ENCODE results near the gene TENT4A.
"Not testable (repeated sequence)": the region's sequence is repeated elsewhere in the genome, so short reads cannot be mapped to it uniquely, and the experiment has no call there.

The TENT4A gene

DNA sequence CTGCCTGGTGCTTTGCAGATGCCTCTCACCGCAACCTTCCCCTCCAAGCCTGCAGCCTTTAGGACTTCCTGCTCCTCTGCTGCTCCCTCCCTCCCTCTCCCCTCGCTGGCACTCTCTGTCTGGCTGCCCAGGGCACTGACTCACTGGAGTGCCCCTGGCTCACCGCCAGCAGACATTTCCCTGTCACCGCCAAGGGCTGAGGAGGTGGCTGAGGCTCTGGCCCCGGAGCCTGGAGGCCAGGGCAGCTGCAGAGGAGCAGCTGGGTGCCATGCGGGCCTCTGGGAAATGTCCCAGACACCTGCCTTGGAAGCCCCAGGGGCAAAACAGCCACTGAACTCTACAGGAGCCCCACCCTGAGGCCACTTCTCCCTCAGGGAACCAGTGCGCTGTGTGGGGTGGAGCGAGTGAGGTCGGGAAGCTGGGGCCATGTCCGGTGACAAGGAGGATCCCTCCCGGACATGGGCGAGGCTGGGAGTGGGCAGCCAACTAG is 53.4 kb downstream of the TENT4A start:
- no peak overlapping the region for H3K4me3 Mint-ChIP-seq
- no peaks in the 10 kb centered on the region for H3K9me3 Mint-ChIP-seq
- H3K27me3 Mint-ChIP-seq (ENCODE audit: low read depth): no peaks in the 10 kb centered on the region
- peaks cover 2% of the 10 kb centered on the region for H3K36me3 Mint-ChIP-seq (ENCODE audit: low read depth)
- H3K27ac Mint-ChIP-seq: no peak overlapping the region
- H3K4me1 Mint-ChIP-seq (ENCODE audit: low read depth): peaks cover 2% of the 10 kb centered on the region

DNA sequence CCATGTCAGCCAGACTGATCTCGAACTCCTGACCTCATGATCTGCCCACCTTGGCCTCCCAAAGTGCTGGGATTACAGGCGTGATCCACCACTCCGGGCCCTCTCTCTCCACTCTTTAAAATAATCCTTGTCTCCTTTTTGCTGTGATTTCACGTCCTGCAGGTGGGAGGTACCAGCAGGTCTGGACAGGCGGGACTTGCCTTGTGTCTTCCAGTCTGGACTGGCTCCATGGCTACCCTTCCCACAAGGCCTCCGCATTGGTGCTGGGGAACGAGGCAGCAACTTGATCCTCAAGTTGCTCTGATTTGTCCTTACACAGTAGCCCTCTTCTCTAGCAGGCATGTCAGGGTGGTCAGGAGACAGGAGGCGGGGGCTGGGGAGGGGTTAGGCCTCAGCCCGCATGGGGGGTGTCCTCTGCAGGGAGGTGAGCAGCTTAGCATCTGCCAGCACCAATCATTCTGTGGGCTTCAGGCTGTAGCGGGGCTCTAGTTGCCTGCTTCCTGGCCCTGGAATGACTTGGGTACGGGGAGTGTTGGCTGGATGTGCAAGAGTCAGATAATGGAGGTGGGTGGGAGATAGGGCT is 54.3 kb downstream of the TENT4A start:
- H3K27me3 Mint-ChIP-seq (ENCODE audit: low read depth): no peaks in the 10 kb centered on the region
- no peak overlapping the region for H3K27ac Mint-ChIP-seq
- no peaks in the 10 kb centered on the region for H3K9me3 Mint-ChIP-seq
- H3K4me3 Mint-ChIP-seq: no peak overlapping the region
- H3K36me3 Mint-ChIP-seq (ENCODE audit: low read depth): peaks cover 2% of the 10 kb centered on the region
- H3K4me1 Mint-ChIP-seq (ENCODE audit: low read depth): peaks cover 2% of the 10 kb centered on the region

DNA sequence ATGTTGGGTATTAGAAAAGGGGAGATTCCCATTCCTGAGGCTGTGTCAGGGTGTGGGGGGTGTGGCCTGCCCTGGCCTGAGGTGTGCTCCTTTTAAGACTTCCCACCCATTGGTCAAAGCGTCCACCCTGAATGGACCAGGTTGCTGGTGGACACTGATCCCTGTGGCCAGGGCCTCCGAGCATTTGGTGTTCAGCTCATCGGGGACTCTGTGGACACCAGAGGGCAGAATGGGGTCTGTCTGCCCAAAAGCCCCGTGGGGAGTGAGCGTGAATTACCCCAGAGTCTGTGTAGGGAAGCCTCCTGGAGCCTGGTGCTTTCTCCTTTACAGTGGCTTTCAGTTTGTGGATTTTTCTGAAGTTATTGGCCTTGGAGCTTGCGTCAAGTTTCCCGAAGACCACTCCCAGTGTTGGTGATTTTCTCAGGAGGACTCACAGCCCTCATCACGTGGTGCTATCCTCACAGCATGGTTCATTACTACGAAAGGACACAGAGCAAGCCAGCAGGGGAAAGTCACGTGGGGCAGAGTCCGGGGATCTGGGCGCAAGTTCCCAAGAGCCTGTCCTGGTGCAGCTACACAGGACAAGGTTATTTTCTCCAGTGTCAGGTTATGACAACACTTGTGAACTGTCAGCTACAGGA is 55.5 kb downstream of the TENT4A start:
- Mint-ChIP-seq H3K36me3 (ENCODE audit: low read depth) (peaks cover under 1% of the 10 kb centered on the region), H3K9me3 (no peaks in the 10 kb centered on the region), H3K27ac (no peak overlapping the region), H3K27me3 (ENCODE audit: low read depth) (no peaks in the 10 kb centered on the region), H3K4me1 (ENCODE audit: low read depth) (peaks cover 2% of the 10 kb centered on the region), H3K4me3 (no peak overlapping the region)

DNA sequence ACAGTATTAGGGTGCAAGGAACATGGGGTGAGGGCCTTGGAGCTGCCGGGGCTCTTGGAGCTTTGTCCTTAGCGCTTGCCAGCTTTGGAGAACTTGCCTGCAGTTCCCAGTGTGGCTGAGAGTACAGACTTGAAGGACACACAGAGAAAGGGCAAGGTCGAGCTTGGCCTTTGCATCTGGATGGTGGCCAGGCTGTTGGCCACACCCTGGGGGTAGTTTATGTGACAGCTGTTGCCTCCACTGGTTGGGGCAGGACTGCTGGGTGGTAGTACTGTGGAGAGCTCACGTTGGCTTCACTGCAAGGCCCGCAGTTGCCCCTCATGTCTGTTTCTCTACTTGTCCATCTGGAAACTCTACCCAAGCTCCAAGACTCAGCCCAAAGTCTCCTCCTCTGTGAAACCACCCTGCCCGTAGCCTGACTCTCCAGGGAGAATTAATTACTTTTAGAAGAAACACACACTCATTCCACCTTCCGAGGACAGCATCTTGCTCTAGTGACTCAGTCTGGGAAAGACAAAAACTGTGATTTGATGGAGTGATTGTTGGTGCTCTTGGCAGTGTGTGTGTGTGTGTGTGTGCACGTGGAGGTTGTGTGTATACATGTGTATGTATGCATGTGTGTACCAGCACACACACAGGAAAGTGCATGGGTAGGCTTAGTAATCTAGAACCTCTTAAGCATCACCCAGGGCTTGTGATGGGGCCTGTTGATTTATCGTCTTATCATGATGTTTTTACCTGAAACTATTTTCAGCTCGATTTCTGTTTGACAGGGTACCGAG is 57.8 kb downstream of the TENT4A start:
- Mint-ChIP-seq H3K4me3 (no peak overlapping the region), H3K36me3 (ENCODE audit: low read depth) (no peaks in the 10 kb centered on the region), H3K9me3 (no peaks in the 10 kb centered on the region), H3K27me3 (ENCODE audit: low read depth) (peaks cover 4% of the 10 kb centered on the region), H3K27ac (no peak overlapping the region), H3K4me1 (ENCODE audit: low read depth) (peaks cover 6% of the 10 kb centered on the region)

DNA sequence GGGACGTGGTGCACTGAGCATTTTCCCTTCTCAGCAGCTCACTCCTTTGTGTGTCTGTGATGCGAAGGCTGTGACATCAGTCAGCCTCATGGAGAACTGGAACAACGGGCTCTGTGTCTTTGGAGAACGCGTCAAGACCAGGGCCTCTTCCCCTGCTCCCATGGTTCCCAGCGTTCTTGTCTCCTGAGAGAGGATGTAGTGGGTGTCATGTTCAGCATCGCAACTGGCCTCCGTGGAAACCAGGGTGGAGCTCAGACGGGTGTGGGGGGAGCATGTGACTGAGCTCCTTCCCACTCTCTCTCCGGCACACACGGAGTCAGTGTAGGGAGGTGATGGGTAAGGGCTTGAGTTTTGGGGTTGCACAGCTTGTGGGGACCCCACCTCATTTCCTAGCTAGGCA is 59.7 kb downstream of the TENT4A start:
- H3K27ac Mint-ChIP-seq: no peak overlapping the region
- H3K4me1 Mint-ChIP-seq (ENCODE audit: low read depth): peaks cover 6% of the 10 kb centered on the region
- H3K9me3 Mint-ChIP-seq: no peaks in the 10 kb centered on the region
- no peaks in the 10 kb centered on the region for H3K36me3 Mint-ChIP-seq (ENCODE audit: low read depth)
- peaks cover 4% of the 10 kb centered on the region for H3K27me3 Mint-ChIP-seq (ENCODE audit: low read depth)
- H3K4me3 Mint-ChIP-seq: no peak overlapping the region

DNA sequence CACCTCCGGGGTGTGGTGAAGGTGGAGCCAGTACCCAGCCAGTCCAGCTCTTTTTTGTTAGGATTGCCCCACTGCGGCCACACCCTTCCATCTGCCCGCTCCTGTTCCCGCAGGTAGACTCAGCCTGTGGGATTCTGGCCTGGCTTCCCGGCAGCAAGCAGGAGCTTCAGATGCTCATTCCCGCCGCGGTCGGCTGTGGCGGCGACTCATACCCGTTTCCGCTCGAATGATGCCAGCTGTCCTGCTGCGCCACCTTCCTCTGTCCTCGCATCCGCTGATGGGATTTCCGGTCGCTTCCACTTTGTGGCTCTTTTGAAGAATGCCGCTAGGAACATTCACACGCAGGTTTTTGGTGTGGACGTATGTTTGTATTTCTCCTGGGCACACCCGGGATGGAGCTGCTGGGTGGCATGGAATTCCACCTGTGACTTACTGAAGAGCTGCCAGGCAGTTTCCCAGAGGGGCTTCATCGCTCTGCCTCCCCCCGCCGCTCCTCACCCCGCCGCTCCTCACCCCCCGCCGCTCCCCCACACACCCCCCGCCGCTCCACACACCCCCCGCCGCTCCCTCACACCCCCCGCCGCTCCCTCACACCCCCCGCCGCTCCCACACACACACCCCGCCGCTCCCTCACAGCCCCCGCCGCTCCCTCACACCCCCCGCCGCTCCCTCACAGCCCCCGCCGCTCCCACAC is 60.3 kb downstream of the TENT4A start:
- H3K27ac Mint-ChIP-seq: no peak overlapping the region
- H3K36me3 Mint-ChIP-seq (ENCODE audit: low read depth): no peaks in the 10 kb centered on the region
- peaks cover 6% of the 10 kb centered on the region for H3K4me1 Mint-ChIP-seq (ENCODE audit: low read depth)
- no peaks in the 10 kb centered on the region for H3K9me3 Mint-ChIP-seq
- no peak overlapping the region for H3K4me3 Mint-ChIP-seq
- peaks cover 4% of the 10 kb centered on the region for H3K27me3 Mint-ChIP-seq (ENCODE audit: low read depth)

DNA sequence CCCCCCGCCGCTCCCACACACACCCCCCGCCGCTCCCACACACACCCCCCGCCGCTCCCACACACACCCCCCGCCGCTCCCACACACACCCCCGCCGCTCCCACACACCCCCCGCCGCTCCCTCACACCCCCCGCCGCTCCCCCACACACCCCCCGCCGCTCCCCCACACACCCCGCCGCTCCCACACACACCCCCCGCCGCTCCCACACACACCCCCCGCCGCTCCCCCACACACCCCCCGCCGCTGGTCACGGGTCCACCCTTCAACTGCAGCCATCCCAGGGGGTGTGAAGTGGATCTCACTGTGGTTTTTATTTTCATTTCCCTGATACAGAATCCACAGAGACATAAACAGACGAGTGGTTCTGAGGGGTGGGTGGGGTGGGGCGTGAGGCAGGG is 61.0 kb downstream of the TENT4A start:
- not testable (repeated sequence) for H3K36me3 Mint-ChIP-seq (ENCODE audit: low read depth); H3K4me3 Mint-ChIP-seq; H3K27me3 Mint-ChIP-seq (ENCODE audit: low read depth); H3K4me1 Mint-ChIP-seq (ENCODE audit: low read depth); H3K9me3 Mint-ChIP-seq; H3K27ac Mint-ChIP-seq

DNA sequence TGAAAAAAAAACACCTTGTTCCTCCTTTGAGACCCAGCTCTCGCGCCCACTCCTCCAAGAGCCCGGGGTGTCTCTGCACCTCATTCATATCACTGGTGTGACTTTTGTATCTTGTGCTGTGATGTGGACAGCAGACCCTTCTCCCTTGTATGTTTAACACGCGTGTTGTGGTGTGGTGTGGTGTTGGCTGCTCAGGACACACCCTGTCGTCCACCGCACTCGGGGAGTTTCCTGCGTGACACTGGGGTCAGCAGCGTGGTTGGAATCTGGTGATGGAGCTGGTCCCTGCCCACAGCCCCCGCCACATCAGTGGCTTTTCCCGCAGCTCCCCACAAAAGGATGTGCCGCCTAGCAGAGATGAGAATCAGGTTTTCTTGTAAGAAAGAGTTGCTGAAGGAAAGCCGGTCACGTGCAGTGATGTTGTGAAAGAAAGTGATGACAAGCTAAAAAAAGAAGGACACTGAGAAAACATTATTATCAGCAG is 61.5 kb downstream of the TENT4A start:
- H3K36me3 Mint-ChIP-seq (ENCODE audit: low read depth): no peaks in the 10 kb centered on the region
- peaks cover 6% of the 10 kb centered on the region for H3K4me1 Mint-ChIP-seq (ENCODE audit: low read depth)
- peak overlapping the region; percentile 47 for H3K27ac Mint-ChIP-seq
- H3K27me3 Mint-ChIP-seq (ENCODE audit: low read depth): peaks cover 4% of the 10 kb centered on the region
- no peaks in the 10 kb centered on the region for H3K9me3 Mint-ChIP-seq
- no peak overlapping the region for H3K4me3 Mint-ChIP-seq

DNA sequence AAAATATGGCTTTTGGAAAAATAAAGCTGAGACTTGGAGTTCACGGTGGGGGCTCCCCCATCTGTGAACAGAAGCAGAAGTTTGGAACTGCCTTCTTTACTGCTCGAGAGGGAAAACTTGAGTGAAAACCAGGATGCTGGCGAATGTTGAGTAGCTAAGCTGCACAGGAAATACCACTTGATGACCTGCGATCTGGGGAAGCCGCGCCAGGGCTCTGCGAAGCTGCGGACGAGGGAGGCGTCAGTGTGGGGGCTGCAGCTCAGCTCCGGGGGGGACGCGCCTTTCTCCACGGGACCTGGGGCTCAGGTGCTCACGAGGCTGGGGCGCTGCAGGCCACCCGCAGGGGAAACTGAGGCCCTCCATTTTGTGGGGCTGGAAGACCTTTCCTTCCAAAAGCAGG is 62.3 kb downstream of the TENT4A start:
- Mint-ChIP-seq H3K36me3 (ENCODE audit: low read depth) (no peaks in the 10 kb centered on the region), H3K4me1 (ENCODE audit: low read depth) (peaks cover 6% of the 10 kb centered on the region), H3K9me3 (no peaks in the 10 kb centered on the region), H3K27ac (no peak overlapping the region), H3K27me3 (ENCODE audit: low read depth) (peaks cover 4% of the 10 kb centered on the region), H3K4me3 (no peak overlapping the region)

DNA sequence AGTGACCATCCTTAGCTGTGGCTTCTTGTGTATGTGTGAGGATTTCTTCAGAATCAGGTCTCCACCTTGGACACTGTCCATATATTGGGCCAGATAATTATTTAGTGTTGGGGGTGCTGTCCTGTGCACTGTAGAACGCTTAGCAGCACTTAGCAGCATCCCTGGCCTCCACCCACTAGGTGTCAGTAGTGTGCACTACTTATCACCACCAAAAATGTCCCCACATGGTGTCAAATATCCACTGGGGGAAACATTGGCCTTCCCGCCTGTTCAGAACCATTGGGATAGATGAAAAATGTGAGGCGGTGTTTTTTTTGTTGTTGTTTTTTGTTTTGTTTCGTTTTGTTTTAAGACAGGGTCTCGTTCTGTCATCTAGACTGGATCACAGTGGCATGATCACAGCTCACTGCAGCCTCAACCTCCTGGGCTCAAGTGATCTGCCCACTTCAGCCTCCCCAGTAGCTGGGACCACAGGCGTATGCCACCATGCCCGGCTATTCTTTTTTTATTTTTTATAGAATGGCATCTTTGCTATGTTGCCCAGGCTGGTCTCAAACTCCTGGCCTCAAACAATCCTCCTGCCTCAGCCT is 67.7 kb downstream of the TENT4A start:
- no peaks in the 10 kb centered on the region for H3K9me3 Mint-ChIP-seq
- H3K4me1 Mint-ChIP-seq (ENCODE audit: low read depth): peaks cover 7% of the 10 kb centered on the region
- H3K4me3 Mint-ChIP-seq: no peak overlapping the region
- no peaks in the 10 kb centered on the region for H3K27me3 Mint-ChIP-seq (ENCODE audit: low read depth)
- no peak overlapping the region for H3K27ac Mint-ChIP-seq
- no peaks in the 10 kb centered on the region for H3K36me3 Mint-ChIP-seq (ENCODE audit: low read depth)

GRCh38 chr5:6781716-6782115 is 68.5 kb downstream of the TENT4A start:
- H3K4me1 Mint-ChIP-seq (ENCODE audit: low read depth): peaks cover 8% of the 10 kb centered on the region
- no peak overlapping the region for H3K4me3 Mint-ChIP-seq
- no peaks in the 10 kb centered on the region for H3K27me3 Mint-ChIP-seq (ENCODE audit: low read depth)
- no peak overlapping the region for H3K27ac Mint-ChIP-seq
- H3K9me3 Mint-ChIP-seq: no peaks in the 10 kb centered on the region
- no peaks in the 10 kb centered on the region for H3K36me3 Mint-ChIP-seq (ENCODE audit: low read depth)

GRCh38 chr5:6783787-6784186 is 70.6 kb downstream of the TENT4A start:
- Mint-ChIP-seq H3K27me3 (ENCODE audit: low read depth) (no peaks in the 10 kb centered on the region), H3K36me3 (ENCODE audit: low read depth) (no peaks in the 10 kb centered on the region), H3K4me3 (no peak overlapping the region), H3K9me3 (no peaks in the 10 kb centered on the region), H3K4me1 (ENCODE audit: low read depth) (peaks cover 8% of the 10 kb centered on the region), H3K27ac (no peak overlapping the region)

- no peak overlapping the region for H3K27ac Mint-ChIP-seq
- no peak overlapping the region for H3K4me3 Mint-ChIP-seq
Measured at GRCh38 chr5:6784481-6784880, 71.2 kb downstream of the TENT4A start.

DNA sequence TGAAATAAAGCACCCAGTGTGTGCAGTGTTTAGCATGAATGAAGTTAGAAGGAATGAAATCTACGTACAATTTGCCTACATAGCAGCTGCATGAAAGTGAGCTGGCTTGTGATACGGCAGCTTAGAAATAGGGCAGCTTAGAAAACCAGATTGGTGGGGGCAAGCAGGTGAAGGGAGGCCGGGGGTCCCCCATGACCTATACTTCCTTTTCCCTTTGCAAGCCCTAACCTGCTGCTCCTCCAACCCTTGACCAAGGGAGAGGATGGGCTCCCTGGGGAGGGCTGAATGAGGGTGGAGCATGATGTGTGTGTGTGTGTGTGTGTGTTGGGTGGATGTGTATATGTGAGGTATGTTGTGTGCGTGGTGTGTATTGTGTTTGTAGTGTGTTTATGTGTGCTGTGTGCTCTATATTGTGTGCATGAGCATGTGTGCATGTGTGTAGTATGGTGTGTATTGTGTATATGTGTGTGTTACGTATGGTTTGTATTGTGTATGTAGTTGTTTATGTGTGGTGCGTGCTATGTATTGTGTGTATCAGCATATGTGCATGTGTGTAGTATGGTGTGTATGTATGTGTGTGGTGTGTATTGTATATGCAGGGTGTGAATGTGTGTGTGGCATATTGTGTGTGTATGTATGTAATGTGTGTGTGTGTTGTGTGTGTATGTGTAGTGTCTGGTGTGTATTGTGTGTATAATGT is 72.1 kb downstream of the TENT4A start:
- Mint-ChIP-seq H3K4me1 (ENCODE audit: low read depth) (peaks cover 11% of the 10 kb centered on the region), H3K27ac (no peak overlapping the region), H3K4me3 (no peak overlapping the region), H3K36me3 (ENCODE audit: low read depth) (no peaks in the 10 kb centered on the region), H3K27me3 (ENCODE audit: low read depth) (no peaks in the 10 kb centered on the region), H3K9me3 (no peaks in the 10 kb centered on the region)

More at GRCh38 chr5:6784481-6784880, 71.2 kb downstream of the TENT4A start:
- H3K27me3 Mint-ChIP-seq (ENCODE audit: low read depth): no peaks in the 10 kb centered on the region
- no peaks in the 10 kb centered on the region for H3K9me3 Mint-ChIP-seq
- H3K36me3 Mint-ChIP-seq (ENCODE audit: low read depth): no peaks in the 10 kb centered on the region
- H3K4me1 Mint-ChIP-seq (ENCODE audit: low read depth): peaks cover 11% of the 10 kb centered on the region
